ENCODE measurements around the gene CEP89. TPM values are rescaled to one million over a fixed set of nuclear protein-coding genes. Genes with fewer than 3 reads are reported as not detected.
"Not testable (repeated sequence)": the region's sequence is repeated elsewhere in the genome, so short reads cannot be mapped to it uniquely, and the experiment has no call there.

Gene CEP89
- total RNA-seq, 4 donors from 2014 or later = 8.8 to 16.6 (median 10.6) TPM

DNA sequence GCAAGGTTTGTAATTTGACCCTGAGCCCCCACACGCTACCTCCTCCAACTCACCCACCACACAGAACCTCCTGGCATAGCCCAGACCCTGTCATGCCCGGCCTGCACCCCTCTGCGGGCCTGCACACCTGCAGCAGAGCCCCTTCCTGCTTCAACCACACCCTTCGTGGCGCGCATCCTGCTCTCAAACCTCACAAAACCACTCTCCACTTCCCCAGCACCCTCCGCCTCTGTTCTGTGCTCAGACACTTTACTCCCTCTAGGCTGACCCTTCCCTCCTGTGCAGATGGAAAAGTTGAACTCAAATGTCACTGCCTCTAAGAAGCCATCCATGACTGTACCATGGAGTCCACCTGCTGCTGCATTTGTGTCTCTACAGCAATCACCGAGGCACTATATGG lies 28.8 kb upstream of the CEP89 start:
- intact Hi-C loops (cut with DNase I; ENCODE audit: low total_unique reads) = no loop called here
- WGBS, 2 donors = 85 to 94% methylated on average over 8 of the region's 8 CpGs
- H3K4me3 ChIP-seq (ENCODE audit: low read depth, poor library complexity, severe bottlenecking) = no peak overlapping the region
- no peak for DNase-seq (ENCODE audit: low spot score in 2 of 2)
- no peak for TF ChIP-seq POLR2A (IDR thresholded peaks at IDR 0.05)
- TF ChIP-seq, protein P1, sequence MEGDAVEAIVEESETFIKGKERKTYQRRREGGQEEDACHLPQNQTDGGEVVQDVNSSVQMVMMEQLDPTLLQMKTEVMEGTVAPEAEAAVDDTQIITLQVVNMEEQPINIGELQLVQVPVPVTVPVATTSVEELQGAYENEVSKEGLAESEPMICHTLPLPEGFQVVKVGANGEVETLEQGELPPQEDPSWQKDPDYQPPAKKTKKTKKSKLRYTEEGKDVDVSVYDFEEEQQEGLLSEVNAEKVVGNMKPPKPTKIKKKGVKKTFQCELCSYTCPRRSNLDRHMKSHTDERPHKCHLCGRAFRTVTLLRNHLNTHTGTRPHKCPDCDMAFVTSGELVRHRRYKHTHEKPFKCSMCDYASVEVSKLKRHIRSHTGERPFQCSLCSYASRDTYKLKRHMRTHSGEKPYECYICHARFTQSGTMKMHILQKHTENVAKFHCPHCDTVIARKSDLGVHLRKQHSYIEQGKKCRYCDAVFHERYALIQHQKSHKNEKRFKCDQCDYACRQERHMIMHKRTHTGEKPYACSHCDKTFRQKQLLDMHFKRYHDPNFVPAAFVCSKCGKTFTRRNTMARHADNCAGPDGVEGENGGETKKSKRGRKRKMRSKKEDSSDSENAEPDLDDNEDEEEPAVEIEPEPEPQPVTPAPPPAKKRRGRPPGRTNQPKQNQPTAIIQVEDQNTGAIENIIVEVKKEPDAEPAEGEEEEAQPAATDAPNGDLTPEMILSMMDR (IDR thresholded peaks at IDR 0.05) = no peak

DNA sequence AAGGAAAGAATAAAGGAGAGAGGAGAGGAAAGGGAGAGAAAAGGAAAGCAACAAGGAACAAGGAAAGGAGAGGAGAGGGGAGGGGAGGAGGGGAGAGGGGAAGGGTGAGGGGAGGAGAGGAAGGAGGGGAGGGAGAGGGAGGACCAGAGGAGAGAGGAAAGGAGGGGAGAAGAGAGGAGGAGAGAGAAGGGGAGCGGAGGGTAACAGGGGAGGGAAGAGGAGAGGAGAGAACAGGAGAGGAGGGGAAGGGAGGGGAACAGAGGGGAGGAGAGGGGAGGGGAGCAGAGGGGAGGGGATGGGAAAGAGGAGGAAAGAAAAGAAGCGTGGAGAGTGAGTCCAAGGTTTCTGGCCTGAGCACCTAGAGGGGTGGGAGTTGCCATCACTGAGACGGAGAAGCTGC lies 27.0 kb upstream of the CEP89 start:
- 56 to 79% methylated on average over 3 of the region's 3 CpGs for WGBS, 2 donors
- TF ChIP-seq, protein P1 (IDR thresholded peaks at IDR 0.05) = no peak
- no peak for TF ChIP-seq POLR2A (IDR thresholded peaks at IDR 0.05)
- DNase-seq (ENCODE audit: low spot score in 2 of 2) = no peak
- intact Hi-C loops (cut with DNase I; ENCODE audit: low total_unique reads) = no loop called here
- no peak overlapping the region for H3K4me3 ChIP-seq (ENCODE audit: low read depth, poor library complexity, severe bottlenecking)

DNA sequence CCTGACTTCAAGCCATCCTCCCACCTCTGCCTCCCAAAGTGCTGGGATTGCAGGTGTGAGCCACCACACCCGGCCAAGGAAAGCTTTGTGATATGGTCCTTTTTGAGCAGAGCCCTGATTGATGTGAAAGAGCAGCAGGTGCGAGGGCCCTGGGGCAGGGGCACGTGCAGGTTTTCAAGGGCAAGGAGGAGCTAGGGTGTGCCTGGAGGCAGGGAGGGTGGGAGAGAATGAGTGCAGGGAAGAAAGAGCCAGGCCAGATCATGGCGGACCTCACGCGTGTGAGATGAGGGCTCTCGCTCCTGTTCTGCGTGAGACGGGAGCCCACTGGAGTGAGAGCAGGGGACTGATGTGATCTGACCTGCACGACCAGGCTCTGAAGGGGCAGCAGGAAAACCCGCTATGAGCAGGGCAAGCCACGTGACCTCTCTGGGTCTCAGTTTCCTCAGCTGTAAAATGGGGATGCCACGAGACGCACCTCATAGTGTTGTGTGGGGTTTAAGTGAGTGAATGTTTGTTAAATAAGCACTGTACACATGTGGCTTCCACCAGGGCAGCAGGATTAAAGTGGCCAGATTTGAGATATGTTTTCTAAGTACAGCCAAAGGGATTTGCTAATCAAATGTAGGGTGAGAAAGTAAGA lies 26.1 kb upstream of the CEP89 start:
- TF ChIP-seq POLR2A (IDR thresholded peaks at IDR 0.05) = no peak
- TF ChIP-seq, protein P1 (IDR thresholded peaks at IDR 0.05) = no peak
- H3K4me3 ChIP-seq (ENCODE audit: low read depth, poor library complexity, severe bottlenecking) = no peak overlapping the region
- intact Hi-C loops (cut with DNase I; ENCODE audit: low total_unique reads) = no loop called here
- no peak for DNase-seq (ENCODE audit: low spot score in 2 of 2)
- 83 to 86% methylated on average over 14 of the region's 14 CpGs for WGBS, 2 donors

DNA sequence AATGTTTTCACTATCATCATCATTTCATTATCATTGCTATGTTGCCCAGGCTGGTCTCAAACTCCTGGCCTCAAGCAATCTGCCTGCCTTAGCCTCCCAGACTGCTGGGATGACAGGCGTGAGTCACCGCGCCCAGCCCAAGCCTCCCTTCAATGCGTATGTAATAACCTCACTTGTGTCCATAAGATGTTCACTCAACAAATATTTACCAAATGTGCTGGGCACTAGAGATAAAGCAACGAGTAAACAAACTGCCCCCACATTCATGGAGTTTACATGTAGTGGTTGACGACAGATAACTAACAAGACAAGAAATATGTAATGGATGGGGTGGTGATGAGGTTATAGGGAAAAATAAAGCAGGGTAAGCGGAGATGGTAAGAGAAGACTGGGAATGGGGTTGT lies 25.3 kb upstream of the CEP89 start:
- WGBS, 2 donors = 70 to 77% methylated on average over 7 of the region's 7 CpGs
- H3K4me3 ChIP-seq (ENCODE audit: low read depth, poor library complexity, severe bottlenecking); intact Hi-C loops (cut with DNase I; ENCODE audit: low total_unique reads); DNase-seq (ENCODE audit: low spot score in 2 of 2): not testable (repeated sequence)

DNA sequence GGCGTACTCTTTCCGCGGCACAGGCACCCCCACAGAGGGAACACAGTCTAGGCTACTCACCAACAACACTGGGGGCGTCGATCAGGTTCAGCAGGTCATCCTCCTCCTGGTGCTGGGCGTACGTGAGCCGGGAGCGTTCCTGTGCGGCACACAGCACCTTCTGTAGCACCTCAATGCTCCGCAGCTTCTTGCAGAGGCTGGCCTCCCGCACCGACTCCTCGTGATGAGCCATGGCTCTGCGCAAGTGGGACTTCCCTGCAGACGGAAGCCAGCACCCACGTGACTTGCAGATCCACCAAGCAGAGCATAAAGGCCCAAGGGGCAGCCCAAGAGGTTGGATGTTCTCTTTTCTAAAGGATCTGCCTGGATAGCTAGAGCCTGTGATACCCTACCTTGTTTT lies 24.2 kb upstream of the CEP89 start:
- DNase-seq (ENCODE audit: low spot score in 2 of 2); intact Hi-C loops (cut with DNase I; ENCODE audit: low total_unique reads); H3K4me3 ChIP-seq (ENCODE audit: low read depth, poor library complexity, severe bottlenecking): not testable (repeated sequence)
- WGBS, 2 donors = 92 to 97% methylated on average over 5 to 11 of the region's 17 CpGs

- TF ChIP-seq, protein P1 (IDR thresholded peaks at IDR 0.05) = no peak
- no peak for TF ChIP-seq POLR2A (IDR thresholded peaks at IDR 0.05)
- no peak for DNase-seq (ENCODE audit: low spot score in 2 of 2)
- no peak overlapping the region for H3K4me3 ChIP-seq (ENCODE audit: low read depth, poor library complexity, severe bottlenecking)
- WGBS, 2 donors = 77 to 80% methylated on average over 5 of the region's 5 CpGs
- intact Hi-C loops (cut with DNase I; ENCODE audit: low total_unique reads) = no loop called here
These were observed 17.0 kb upstream of the CEP89 start for GRCh38 chr19:32988724-32989123.

GRCh38 chr19:32988254-32988653 lies 16.5 kb upstream of the CEP89 start:
- H3K4me3 ChIP-seq (ENCODE audit: low read depth, poor library complexity, severe bottlenecking); intact Hi-C loops (cut with DNase I; ENCODE audit: low total_unique reads); DNase-seq (ENCODE audit: low spot score in 2 of 2): not testable (repeated sequence)
- WGBS, 2 donors = 91 to 94% methylated on average over 5 of the region's 5 CpGs

- H3K4me3 ChIP-seq (ENCODE audit: low read depth, poor library complexity, severe bottlenecking); intact Hi-C loops (cut with DNase I; ENCODE audit: low total_unique reads); DNase-seq (ENCODE audit: low spot score in 2 of 2): not testable (repeated sequence)
- WGBS, 2 donors = 94 to 95% methylated on average over 6 of the region's 6 CpGs
These were observed 10.7 kb upstream of the CEP89 start for GRCh38 chr19:32982488-32982887.

DNA sequence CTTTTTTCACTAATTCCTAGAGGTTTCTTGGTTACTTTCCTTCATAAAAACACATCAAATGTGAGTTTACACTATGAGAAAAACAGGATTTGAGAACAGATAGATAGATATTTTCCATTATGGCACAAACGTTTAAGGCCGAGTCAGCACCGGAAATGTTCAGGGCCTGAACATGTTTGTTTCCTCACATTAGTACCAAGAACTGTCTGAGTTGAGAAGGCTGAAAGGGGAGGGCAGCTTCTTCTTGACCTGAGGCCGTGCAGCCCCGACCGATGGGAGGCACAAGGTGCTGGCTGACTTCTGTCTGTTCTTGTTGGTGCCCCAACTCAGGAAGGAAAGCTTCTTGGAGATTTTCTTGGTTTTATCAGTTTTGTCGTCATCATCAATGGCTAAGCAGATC lies 8.0 kb upstream of the CEP89 start:
- intact Hi-C loops (cut with DNase I; ENCODE audit: low total_unique reads); H3K4me3 ChIP-seq (ENCODE audit: low read depth, poor library complexity, severe bottlenecking); DNase-seq (ENCODE audit: low spot score in 2 of 2): not testable (repeated sequence)
- WGBS, 2 donors = 76 to 84% methylated on average over 7 of the region's 7 CpGs

DNA sequence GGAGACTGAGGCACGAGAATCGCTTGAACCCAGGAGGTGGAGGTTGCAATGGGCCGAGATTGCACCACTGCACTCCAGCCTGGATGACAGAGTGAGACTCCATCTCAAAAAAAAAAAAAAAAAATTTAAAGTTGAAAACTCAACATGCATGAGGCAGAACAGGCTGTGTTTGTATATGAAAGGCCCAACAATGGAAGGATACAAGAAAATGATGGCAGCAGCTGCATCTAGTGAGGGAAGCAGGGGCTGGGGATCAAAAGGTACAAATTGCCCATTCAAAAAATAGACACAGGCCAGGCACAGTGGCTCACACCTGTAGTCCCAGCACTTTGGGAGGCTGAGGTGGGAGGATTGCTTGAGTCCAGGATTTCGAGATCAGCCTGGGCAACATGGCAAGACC lies 6.1 kb upstream of the CEP89 start:
- intact Hi-C loops (cut with DNase I; ENCODE audit: low total_unique reads) = not testable (repeated sequence)
- WGBS, 2 donors = 84 to 97% methylated on average over 4 of the region's 4 CpGs

More for the DNA sequence above, 6.1 kb upstream of the CEP89 start:
- not testable (repeated sequence) for DNase-seq (ENCODE audit: low spot score in 2 of 2); H3K4me3 ChIP-seq (ENCODE audit: low read depth, poor library complexity, severe bottlenecking)
